Measurements from ENCODE around the gene CEP85L.

Gene CEP85L

GRCh38 chr6:118675225-118675624 lies 23.8 kb upstream of the CEP85L start:
- Histone ChIP-seq H3K36me3 (ENCODE audit: control insufficient read depth, insufficient read depth, low read length) (no peaks in the 10 kb centered on the region), H3K27me3 (ENCODE audit: control insufficient read depth, insufficient read depth, low read length) (no peaks in the 10 kb centered on the region), H3K4me3 (ENCODE audit: low read depth, low read length) (no peak overlapping the region), H3K9ac (ENCODE audit: low read depth, low read length) (no peak overlapping the region), H3K9me3 (ENCODE audit: control insufficient read depth, insufficient read depth, low read length) (no peaks in the 10 kb centered on the region), H3K4me1 (ENCODE audit: control insufficient read depth, insufficient read depth, low read length) (no peaks in the 10 kb centered on the region)

- Histone ChIP-seq H3K9me3 (ENCODE audit: control insufficient read depth, insufficient read depth, low read length) (no peaks in the 10 kb centered on the region), H3K36me3 (ENCODE audit: control insufficient read depth, insufficient read depth, low read length) (no peaks in the 10 kb centered on the region), H3K4me1 (ENCODE audit: control insufficient read depth, insufficient read depth, low read length) (no peaks in the 10 kb centered on the region), H3K9ac (ENCODE audit: low read depth, low read length) (no peak overlapping the region), H3K4me3 (ENCODE audit: low read depth, low read length) (no peak overlapping the region), H3K27me3 (ENCODE audit: control insufficient read depth, insufficient read depth, low read length) (no peaks in the 10 kb centered on the region)
These were observed 23.4 kb upstream of the CEP85L start for GRCh38 chr6:118674772-118675171.

GRCh38 chr6:118672678-118673077 lies 21.3 kb upstream of the CEP85L start:
- H3K4me3 ChIP-seq (ENCODE audit: low read depth, low read length) = no peak overlapping the region
- no peaks in the 10 kb centered on the region for H3K36me3 ChIP-seq (ENCODE audit: control insufficient read depth, insufficient read depth, low read length)
- no peaks in the 10 kb centered on the region for H3K9me3 ChIP-seq (ENCODE audit: control insufficient read depth, insufficient read depth, low read length)
- H3K9ac ChIP-seq (ENCODE audit: low read depth, low read length) = no peak overlapping the region
- H3K4me1 ChIP-seq (ENCODE audit: control insufficient read depth, insufficient read depth, low read length) = no peaks in the 10 kb centered on the region
- H3K27me3 ChIP-seq (ENCODE audit: control insufficient read depth, insufficient read depth, low read length) = no peaks in the 10 kb centered on the region

- H3K4me3 ChIP-seq (ENCODE audit: low read depth, low read length) = no peak overlapping the region
- no peak overlapping the region for H3K9ac ChIP-seq (ENCODE audit: low read depth, low read length)
- no peaks in the 10 kb centered on the region for H3K9me3 ChIP-seq (ENCODE audit: control insufficient read depth, insufficient read depth, low read length)
- no peaks in the 10 kb centered on the region for H3K4me1 ChIP-seq (ENCODE audit: control insufficient read depth, insufficient read depth, low read length)
- H3K27me3 ChIP-seq (ENCODE audit: control insufficient read depth, insufficient read depth, low read length) = no peaks in the 10 kb centered on the region
- H3K36me3 ChIP-seq (ENCODE audit: control insufficient read depth, insufficient read depth, low read length) = no peaks in the 10 kb centered on the region
These were observed 18.2 kb upstream of the CEP85L start for GRCh38 chr6:118669561-118669960.

- no peak overlapping the region for H3K9ac ChIP-seq (ENCODE audit: low read depth, low read length)
- no peaks in the 10 kb centered on the region for H3K4me1 ChIP-seq (ENCODE audit: control insufficient read depth, insufficient read depth, low read length)
- H3K4me3 ChIP-seq (ENCODE audit: low read depth, low read length) = no peak overlapping the region
- no peaks in the 10 kb centered on the region for H3K36me3 ChIP-seq (ENCODE audit: control insufficient read depth, insufficient read depth, low read length)
- no peaks in the 10 kb centered on the region for H3K9me3 ChIP-seq (ENCODE audit: control insufficient read depth, insufficient read depth, low read length)
- no peaks in the 10 kb centered on the region for H3K27me3 ChIP-seq (ENCODE audit: control insufficient read depth, insufficient read depth, low read length)
These were observed 17.5 kb upstream of the CEP85L start for GRCh38 chr6:118668761-118669385.

- Histone ChIP-seq H3K36me3 (ENCODE audit: control insufficient read depth, insufficient read depth, low read length) (no peaks in the 10 kb centered on the region), H3K27me3 (ENCODE audit: control insufficient read depth, insufficient read depth, low read length) (no peaks in the 10 kb centered on the region), H3K4me1 (ENCODE audit: control insufficient read depth, insufficient read depth, low read length) (no peaks in the 10 kb centered on the region), H3K4me3 (ENCODE audit: low read depth, low read length) (no peak overlapping the region), H3K9ac (ENCODE audit: low read depth, low read length) (no peak overlapping the region), H3K9me3 (ENCODE audit: control insufficient read depth, insufficient read depth, low read length) (no peaks in the 10 kb centered on the region)
These were observed 16.6 kb upstream of the CEP85L start for GRCh38 chr6:118667988-118668387.

GRCh38 chr6:118665011-118665410 lies 13.6 kb upstream of the CEP85L start:
- H3K27me3 ChIP-seq (ENCODE audit: control insufficient read depth, insufficient read depth, low read length) = no peaks in the 10 kb centered on the region
- H3K4me3 ChIP-seq (ENCODE audit: low read depth, low read length) = no peak overlapping the region
- no peaks in the 10 kb centered on the region for H3K4me1 ChIP-seq (ENCODE audit: control insufficient read depth, insufficient read depth, low read length)
- no peaks in the 10 kb centered on the region for H3K9me3 ChIP-seq (ENCODE audit: control insufficient read depth, insufficient read depth, low read length)
- no peak overlapping the region for H3K9ac ChIP-seq (ENCODE audit: low read depth, low read length)
- no peaks in the 10 kb centered on the region for H3K36me3 ChIP-seq (ENCODE audit: control insufficient read depth, insufficient read depth, low read length)

GRCh38 chr6:118663993-118664985 lies 12.9 kb upstream of the CEP85L start:
- no peaks in the 10 kb centered on the region for H3K36me3 ChIP-seq (ENCODE audit: control insufficient read depth, insufficient read depth, low read length)
- H3K4me1 ChIP-seq (ENCODE audit: control insufficient read depth, insufficient read depth, low read length) = no peaks in the 10 kb centered on the region
- H3K9ac ChIP-seq (ENCODE audit: low read depth, low read length) = no peak overlapping the region
- H3K27me3 ChIP-seq (ENCODE audit: control insufficient read depth, insufficient read depth, low read length) = no peaks in the 10 kb centered on the region
- no peaks in the 10 kb centered on the region for H3K9me3 ChIP-seq (ENCODE audit: control insufficient read depth, insufficient read depth, low read length)
- no peak overlapping the region for H3K4me3 ChIP-seq (ENCODE audit: low read depth, low read length)

- Histone ChIP-seq H3K27me3 (ENCODE audit: control insufficient read depth, insufficient read depth, low read length) (no peaks in the 10 kb centered on the region), H3K36me3 (ENCODE audit: control insufficient read depth, insufficient read depth, low read length) (no peaks in the 10 kb centered on the region), H3K9ac (ENCODE audit: low read depth, low read length) (no peak overlapping the region), H3K9me3 (ENCODE audit: control insufficient read depth, insufficient read depth, low read length) (no peaks in the 10 kb centered on the region), H3K4me3 (ENCODE audit: low read depth, low read length) (no peak overlapping the region), H3K4me1 (ENCODE audit: control insufficient read depth, insufficient read depth, low read length) (no peaks in the 10 kb centered on the region)
These were observed 10.4 kb upstream of the CEP85L start for GRCh38 chr6:118661831-118662230.

- Histone ChIP-seq H3K27me3 (ENCODE audit: control insufficient read depth, insufficient read depth, low read length) (no peaks in the 10 kb centered on the region), H3K36me3 (ENCODE audit: control insufficient read depth, insufficient read depth, low read length) (no peaks in the 10 kb centered on the region), H3K9ac (ENCODE audit: low read depth, low read length) (no peak overlapping the region), H3K4me1 (ENCODE audit: control insufficient read depth, insufficient read depth, low read length) (no peaks in the 10 kb centered on the region), H3K4me3 (ENCODE audit: low read depth, low read length) (no peak overlapping the region), H3K9me3 (ENCODE audit: control insufficient read depth, insufficient read depth, low read length) (no peaks in the 10 kb centered on the region)
These were observed 8.8 kb upstream of the CEP85L start for GRCh38 chr6:118660218-118660569.

- H3K9ac ChIP-seq (ENCODE audit: low read depth, low read length) = no peak overlapping the region
- no peaks in the 10 kb centered on the region for H3K27me3 ChIP-seq (ENCODE audit: control insufficient read depth, insufficient read depth, low read length)
- no peak overlapping the region for H3K4me3 ChIP-seq (ENCODE audit: low read depth, low read length)
- H3K36me3 ChIP-seq (ENCODE audit: control insufficient read depth, insufficient read depth, low read length) = no peaks in the 10 kb centered on the region
- H3K4me1 ChIP-seq (ENCODE audit: control insufficient read depth, insufficient read depth, low read length) = no peaks in the 10 kb centered on the region
- no peaks in the 10 kb centered on the region for H3K9me3 ChIP-seq (ENCODE audit: control insufficient read depth, insufficient read depth, low read length)
These were observed 8.3 kb upstream of the CEP85L start for GRCh38 chr6:118659513-118660217.

All from iPS-15b (cell line).